Activated naive CD4-positive, alpha-beta T cell treated with Interleukin-2 at 50 U/mL for 16 hours (primary cell): ENCODE results near the gene HASPIN.

Experiments used
- DNase-seq: peaks from one replicate; pipeline ENCODE4 v3.0.0-alpha.2; 2020

The HASPIN gene

GRCh38 chr17:3768769-3769168 lies 45.1 kb downstream of the HASPIN start:
- DNase-seq = no peak

- no peak for DNase-seq
These were observed 46.8 kb downstream of the HASPIN start for GRCh38 chr17:3770466-3770865.

DNA sequence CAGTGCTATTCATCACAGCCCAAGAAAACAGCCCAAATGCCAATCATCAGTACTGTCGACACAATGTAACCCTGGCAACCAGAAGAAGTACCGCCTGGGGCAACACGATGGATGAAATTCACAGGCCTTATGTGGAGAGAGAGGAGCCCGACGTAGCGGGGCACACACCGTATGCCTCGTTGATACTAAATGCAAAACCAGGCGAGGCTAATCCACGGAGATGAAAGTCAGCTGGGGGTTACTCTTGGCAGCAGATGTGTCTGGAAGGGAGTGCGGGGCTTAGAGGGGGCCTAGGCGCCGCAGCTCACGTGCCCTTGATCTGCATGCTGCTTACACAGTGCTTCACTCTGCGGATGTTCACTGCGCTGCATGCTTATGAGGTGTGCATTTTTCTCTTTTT lies 47.4 kb downstream of the HASPIN start:
- DNase-seq = no peak

- no peak for DNase-seq
These were observed 49.1 kb downstream of the HASPIN start for GRCh38 chr17:3772764-3773163.

DNA sequence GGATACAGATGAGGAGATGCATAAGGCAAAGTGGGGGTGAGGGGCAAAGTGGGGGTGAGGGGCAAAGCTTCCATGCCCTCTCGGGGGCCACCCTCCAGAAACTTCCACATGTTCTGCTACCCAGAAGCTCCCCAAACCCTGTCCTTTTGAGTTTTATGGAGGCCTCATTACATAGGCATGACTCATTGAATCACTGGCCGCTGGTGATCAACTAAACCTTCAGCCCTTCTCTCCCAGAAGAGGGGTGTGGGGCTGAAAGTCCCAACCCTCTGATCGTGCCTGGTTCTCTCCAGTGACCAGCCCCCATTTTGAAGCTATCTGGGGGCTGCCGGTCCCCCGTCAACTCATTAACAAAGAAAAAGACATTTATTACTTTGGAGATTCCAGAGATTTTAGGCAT lies 49.8 kb downstream of the HASPIN start:
- no peak for DNase-seq

GRCh38 chr17:3773966-3774365 lies 50.3 kb downstream of the HASPIN start:
- no peak for DNase-seq
